Fibroblast of lung (primary cell): Measurements from ENCODE around the gene MPC1L.

ENCODE experiments used
- EZH2 ChIP-seq: IDR thresholded peaks from 2 replicates; pipeline ENCODE4 v1.5.1; 2012; ENCODE audit warnings: low read length, control low read depth, mild to moderate bottlenecking; ENCODE audit errors: missing control alignments
- TF ChIP-seq, protein P1 (sequence below), 2 donors: IDR thresholded peaks in 1 of 2; conservative IDR thresholded peaks in 1 of 2; 1 replicate in 1 of 2; 2 replicates in 1 of 2; pipeline ENCODE4 v1.5.1; 2011 to 2012; ENCODE audit warnings: low read length in 2 of 2, control low read depth in 1 of 2, inconsistent platforms in 1 of 2, low read depth in 1 of 2, mild to moderate bottlenecking in 1 of 2

DNA sequence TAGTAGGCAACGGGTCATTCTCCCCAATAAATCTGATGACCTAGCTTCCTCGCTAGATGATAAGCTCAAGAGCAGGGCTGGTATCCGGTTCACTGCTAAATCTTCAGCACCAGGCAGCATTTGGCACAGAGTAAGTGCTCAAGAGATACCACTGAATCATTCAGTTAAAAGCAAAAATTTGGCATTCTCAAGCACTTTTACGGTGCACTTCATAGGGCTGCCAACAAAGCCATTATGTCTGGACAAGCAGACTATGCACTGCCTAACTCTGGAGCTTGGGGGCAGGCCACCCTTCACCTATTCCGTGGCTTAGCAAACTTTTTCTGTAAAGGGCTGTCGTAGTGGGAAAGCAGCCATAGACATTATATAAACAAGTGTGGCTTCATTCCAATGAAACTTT, 47.9 kb downstream of the MPC1L start:
- TF ChIP-seq, protein P1, sequence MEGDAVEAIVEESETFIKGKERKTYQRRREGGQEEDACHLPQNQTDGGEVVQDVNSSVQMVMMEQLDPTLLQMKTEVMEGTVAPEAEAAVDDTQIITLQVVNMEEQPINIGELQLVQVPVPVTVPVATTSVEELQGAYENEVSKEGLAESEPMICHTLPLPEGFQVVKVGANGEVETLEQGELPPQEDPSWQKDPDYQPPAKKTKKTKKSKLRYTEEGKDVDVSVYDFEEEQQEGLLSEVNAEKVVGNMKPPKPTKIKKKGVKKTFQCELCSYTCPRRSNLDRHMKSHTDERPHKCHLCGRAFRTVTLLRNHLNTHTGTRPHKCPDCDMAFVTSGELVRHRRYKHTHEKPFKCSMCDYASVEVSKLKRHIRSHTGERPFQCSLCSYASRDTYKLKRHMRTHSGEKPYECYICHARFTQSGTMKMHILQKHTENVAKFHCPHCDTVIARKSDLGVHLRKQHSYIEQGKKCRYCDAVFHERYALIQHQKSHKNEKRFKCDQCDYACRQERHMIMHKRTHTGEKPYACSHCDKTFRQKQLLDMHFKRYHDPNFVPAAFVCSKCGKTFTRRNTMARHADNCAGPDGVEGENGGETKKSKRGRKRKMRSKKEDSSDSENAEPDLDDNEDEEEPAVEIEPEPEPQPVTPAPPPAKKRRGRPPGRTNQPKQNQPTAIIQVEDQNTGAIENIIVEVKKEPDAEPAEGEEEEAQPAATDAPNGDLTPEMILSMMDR (conservative IDR thresholded peaks at IDR 0.05 in 1 of 2, IDR thresholded peaks at IDR 0.05 in 1 of 2; ENCODE audit: low read depth in 1 of 2, low read length in 2 of 2) = no peak
- TF ChIP-seq EZH2 = no peak
